ENCODE measurements around the gene PCYT2. TPM values are rescaled to one million over a fixed set of nuclear protein-coding genes. Genes with fewer than 3 reads are reported as not detected.

The PCYT2 gene
- total RNA-seq, 1 donor from 2014 or later = 44.1 TPM

DNA sequence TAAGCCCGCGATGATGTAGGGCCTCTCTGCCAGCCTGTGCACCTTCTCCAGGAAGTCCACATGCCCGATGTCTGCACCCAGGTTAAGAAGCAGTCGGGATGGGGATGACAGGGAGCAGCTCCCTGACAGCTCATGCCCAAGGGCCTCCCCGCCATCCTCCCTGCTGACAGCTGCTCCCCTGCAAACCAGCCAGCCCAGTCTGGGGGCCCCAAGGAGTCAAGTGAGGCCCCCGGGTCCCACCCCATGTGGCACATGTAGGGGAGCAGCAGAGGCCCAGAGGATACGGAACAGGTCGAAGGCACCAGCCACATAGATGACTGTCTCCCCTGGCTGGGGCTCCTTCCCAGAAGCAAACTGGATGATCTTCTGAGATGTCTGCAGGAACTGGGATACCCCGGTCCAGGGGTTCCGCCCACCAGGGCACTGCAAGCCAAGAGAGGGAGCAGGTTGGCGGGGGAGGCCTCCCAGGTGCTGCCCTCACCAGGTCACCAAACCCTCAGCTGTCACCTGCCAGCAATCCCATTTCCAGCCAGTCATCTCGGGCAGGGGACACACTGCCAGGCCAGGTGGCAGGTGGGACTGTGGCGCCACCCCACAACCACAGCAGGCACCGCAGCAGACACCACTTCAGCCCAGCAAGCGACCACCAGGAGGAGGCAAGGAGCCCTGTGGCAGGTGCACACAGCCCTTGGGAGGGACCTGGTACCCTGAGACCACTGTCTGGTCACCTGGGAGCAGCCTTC is 4.6 kb downstream of the PCYT2 start:
- TF ChIP-seq, protein P1, sequence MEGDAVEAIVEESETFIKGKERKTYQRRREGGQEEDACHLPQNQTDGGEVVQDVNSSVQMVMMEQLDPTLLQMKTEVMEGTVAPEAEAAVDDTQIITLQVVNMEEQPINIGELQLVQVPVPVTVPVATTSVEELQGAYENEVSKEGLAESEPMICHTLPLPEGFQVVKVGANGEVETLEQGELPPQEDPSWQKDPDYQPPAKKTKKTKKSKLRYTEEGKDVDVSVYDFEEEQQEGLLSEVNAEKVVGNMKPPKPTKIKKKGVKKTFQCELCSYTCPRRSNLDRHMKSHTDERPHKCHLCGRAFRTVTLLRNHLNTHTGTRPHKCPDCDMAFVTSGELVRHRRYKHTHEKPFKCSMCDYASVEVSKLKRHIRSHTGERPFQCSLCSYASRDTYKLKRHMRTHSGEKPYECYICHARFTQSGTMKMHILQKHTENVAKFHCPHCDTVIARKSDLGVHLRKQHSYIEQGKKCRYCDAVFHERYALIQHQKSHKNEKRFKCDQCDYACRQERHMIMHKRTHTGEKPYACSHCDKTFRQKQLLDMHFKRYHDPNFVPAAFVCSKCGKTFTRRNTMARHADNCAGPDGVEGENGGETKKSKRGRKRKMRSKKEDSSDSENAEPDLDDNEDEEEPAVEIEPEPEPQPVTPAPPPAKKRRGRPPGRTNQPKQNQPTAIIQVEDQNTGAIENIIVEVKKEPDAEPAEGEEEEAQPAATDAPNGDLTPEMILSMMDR (IDR thresholded peaks at IDR 0.05) = no peak
- Mint-ChIP-seq H3K36me3 (ENCODE audit: low read depth) (peaks cover 19% of the 10 kb centered on the region), H3K27ac (no peak overlapping the region), H3K9me3 (no peaks in the 10 kb centered on the region), H3K4me3 (no peak overlapping the region), H3K27me3 (no peaks in the 10 kb centered on the region), H3K4me1 (peaks cover 7% of the 10 kb centered on the region)
- ChIA-PET POLR2A (no interaction called here), CTCF (no interaction called here)
- DNase-seq (no peak), ATAC-seq (ENCODE audit: low read depth) (no peak)
- intact Hi-C loops (cut with micrococcal nuclease) = no loop called here

DNA sequence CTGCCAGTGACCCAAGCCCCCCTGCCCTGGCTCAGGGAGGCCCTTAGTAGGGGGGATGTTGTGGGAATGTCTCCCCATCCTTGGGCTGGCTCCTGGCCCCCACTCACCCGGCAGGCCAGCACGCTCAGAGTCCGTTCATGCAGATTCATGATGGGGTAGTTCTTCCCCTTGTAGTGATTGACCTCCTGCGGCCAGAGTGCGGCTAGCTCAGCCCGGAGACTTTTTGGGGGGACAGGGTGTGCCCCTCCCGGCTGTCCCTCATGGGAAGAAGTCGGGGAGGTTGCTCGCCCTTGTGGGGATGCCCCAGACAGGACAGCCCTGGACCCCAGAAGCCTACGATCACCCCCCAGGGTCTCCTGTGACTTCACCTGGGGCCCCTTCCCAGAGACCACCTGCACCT is 5.2 kb downstream of the PCYT2 start:
- peaks cover 8% of the 10 kb centered on the region for H3K4me1 Mint-ChIP-seq
- no peak for DNase-seq
- ChIA-PET CTCF (no interaction called here), POLR2A (no interaction called here)
- peaks cover 22% of the 10 kb centered on the region for H3K36me3 Mint-ChIP-seq (ENCODE audit: low read depth)
- TF ChIP-seq, protein P1 (IDR thresholded peaks at IDR 0.05) = no peak
- no peak for ATAC-seq (ENCODE audit: low read depth)
- intact Hi-C loops (cut with micrococcal nuclease) = no loop called here
- H3K27me3 Mint-ChIP-seq = peaks cover 4% of the 10 kb centered on the region
- no peak overlapping the region for H3K27ac Mint-ChIP-seq
- no peak overlapping the region for H3K4me3 Mint-ChIP-seq
- no peaks in the 10 kb centered on the region for H3K9me3 Mint-ChIP-seq

DNA sequence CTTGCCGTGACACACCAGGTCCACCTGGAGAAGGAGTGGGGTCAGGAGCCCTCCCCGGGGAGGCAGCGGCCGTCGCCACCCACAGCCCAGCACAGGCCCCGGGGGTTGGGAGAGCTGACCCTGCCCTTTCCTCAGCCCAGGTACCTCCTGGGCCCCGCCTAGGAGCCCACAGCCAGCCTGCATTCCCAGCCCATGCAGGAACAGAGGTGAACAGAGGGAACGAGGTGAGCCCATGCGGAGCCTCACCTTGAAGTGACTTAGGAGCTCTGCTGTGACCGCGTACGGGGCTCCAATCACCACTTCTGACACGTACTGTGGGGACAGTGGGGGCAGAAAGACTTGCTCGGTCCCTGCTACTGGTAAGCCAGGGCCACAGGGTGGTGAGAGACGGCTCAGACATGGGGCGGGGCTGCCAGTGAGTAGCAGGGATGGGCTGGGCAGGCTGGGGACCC is 5.7 kb downstream of the PCYT2 start:
- intact Hi-C loops (cut with micrococcal nuclease) = no loop called here
- ATAC-seq (ENCODE audit: low read depth) = no peak
- Mint-ChIP-seq H3K36me3 (ENCODE audit: low read depth) (peaks cover 22% of the 10 kb centered on the region), H3K27ac (no peak overlapping the region), H3K9me3 (no peaks in the 10 kb centered on the region), H3K4me1 (peaks cover 8% of the 10 kb centered on the region), H3K4me3 (no peak overlapping the region), H3K27me3 (peaks cover 8% of the 10 kb centered on the region)
- POLR2A ChIA-PET = no interaction called here
- TF ChIP-seq, protein P1 (IDR thresholded peaks at IDR 0.05) = no peak
- no peak for DNase-seq
- CTCF ChIA-PET = no interaction called here

DNA sequence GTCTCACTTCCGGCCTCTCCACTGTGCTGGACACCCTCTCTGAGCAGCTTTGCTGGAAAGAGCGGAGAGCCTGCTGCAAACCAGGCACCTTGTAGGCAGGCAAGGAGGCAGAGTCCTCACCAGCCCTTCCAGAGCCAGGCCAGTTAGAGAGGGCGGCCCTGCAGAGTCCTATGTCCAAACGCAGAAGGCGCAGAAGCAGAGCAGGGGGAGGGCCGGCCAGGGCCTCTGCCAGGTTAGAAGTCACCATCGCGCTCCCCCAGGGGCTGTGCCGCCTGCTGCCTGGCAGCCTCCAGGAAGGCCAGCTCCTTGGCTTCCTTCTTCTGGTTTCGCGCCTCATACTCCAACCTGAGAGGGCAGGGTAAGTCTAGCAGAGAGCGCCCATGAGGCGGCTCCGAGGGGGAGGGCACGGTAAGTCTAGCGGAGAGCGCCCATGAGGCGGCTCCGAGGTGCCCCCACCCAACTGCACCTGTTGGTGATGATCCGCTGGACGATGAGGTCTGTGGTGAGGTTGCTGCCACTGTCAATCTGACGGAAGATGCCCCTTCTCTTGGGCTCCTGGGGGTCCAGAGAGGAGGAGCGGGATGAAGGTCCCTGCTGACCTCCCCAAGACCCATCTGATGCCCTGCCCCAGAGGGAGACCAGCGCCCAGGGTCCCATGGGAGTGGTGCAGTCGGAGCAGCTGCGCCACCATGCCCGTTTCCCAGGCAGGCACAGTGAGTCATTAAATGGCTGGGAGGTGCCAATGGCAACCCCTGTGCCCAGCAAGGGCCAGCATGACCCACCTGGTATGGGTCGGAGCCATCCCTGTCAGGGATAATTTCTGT is 6.4 kb downstream of the PCYT2 start:
- Mint-ChIP-seq H3K36me3 (ENCODE audit: low read depth) (peaks cover 29% of the 10 kb centered on the region), H3K4me1 (peaks cover 5% of the 10 kb centered on the region), H3K27me3 (peaks cover 10% of the 10 kb centered on the region), H3K27ac (no peak overlapping the region), H3K4me3 (no peak overlapping the region), H3K9me3 (no peaks in the 10 kb centered on the region)
- ChIA-PET POLR2A (no interaction called here), CTCF (no interaction called here)
- no peak for DNase-seq
- ATAC-seq (ENCODE audit: low read depth) = no peak
- TF ChIP-seq, protein P1 (IDR thresholded peaks at IDR 0.05) = no peak
- intact Hi-C loops (cut with micrococcal nuclease) = no loop called here

DNA sequence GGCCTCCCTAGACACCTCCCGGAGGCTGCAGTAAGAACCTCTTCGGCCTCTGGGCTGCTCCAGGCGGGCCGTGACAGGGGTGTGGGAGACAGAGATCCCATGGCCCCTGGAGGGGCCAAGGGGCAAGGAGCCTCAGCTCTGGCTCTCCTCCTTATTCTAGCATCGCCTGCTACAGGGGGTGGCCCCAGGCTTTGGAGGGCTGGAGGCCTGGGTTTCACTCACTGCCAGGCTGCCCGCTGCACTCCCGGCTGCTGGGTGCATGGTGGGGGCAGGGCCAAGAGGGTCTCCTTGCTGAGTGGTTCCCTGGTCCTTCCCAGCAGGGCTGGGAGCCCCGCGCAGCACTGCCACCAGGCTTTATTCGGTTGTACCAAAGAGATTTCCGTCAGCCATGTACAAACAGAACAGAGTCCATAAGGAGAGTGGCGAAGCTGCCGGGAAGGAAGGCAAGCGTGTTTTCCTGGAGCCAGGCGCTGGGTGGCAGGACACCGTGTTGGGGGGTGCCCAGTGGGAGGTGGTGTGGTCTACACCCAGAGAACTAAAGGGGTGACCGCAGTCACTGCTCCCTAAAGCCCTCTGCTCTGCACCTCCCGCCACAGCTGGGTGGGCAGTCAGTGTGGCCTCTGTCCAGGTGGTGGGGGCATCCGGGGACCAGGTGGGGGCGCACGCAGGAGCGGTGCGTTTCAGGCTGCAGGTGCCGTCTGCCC is 7.2 kb downstream of the PCYT2 start:
- ATAC-seq (ENCODE audit: low read depth) = no peak
- CTCF ChIA-PET = no interaction called here
- Mint-ChIP-seq H3K4me1 (peaks cover 5% of the 10 kb centered on the region), H3K36me3 (ENCODE audit: low read depth) (peaks cover 32% of the 10 kb centered on the region), H3K27me3 (peaks cover 10% of the 10 kb centered on the region), H3K27ac (no peak overlapping the region), H3K4me3 (no peak overlapping the region), H3K9me3 (no peaks in the 10 kb centered on the region)
- intact Hi-C loops (cut with micrococcal nuclease) = no loop called here
- TF ChIP-seq, protein P1 (IDR thresholded peaks at IDR 0.05) = no peak
- DNase-seq = no peak
- POLR2A ChIA-PET = no interaction called here

All from activated B cell treated with CpG ODN at 0.5 μM for 24 hours (primary cell).